K562 (cell line): ENCODE measurements around the gene CAMSAP2. TPM values are rescaled to one million over a fixed set of nuclear protein-coding genes. Genes with fewer than 3 reads are reported as not detected.

Source experiments
- ATAC-seq: fragments of 200-7000 bp; cut with Tn5 transposase; 3 replicates; pipeline ENCODE4 v1.9.1; 2020; ENCODE audit warnings: moderate library complexity
- BruUV-seq: library from RNA; stranded (reverse); fragments of 400-500 nt; replicated peaks from 2 replicates; lab custom pipeline; 2021; lab: Mats Ljungman, UMichigan
- CTCF ChIA-PET: fragments of 300-600 bp; formaldehyde crosslinking; extraction: SDS; loops from one replicate; lab custom pipeline; 2021; ENCODE audit warnings: low intra/inter-chr PET ratio; lab: Yijun Ruan, JAX
- POLR2A ChIA-PET: fragments of 300-600, 350-650 bp; sonication (Branson Sonifier 250); formaldehyde crosslinking; extraction: SDS; loops from one replicate; lab custom pipeline; 2021; ENCODE audit warnings: antibody characterized with exemption, inconsistent platforms; lab: Yijun Ruan, JAX
- DNase-seq, 4 experiments: peaks; one replicate each; pipeline versions ENCODE4 v3.0.0 to v3.0.0-alpha.2; 2011 to 2018; ENCODE audit warnings: low spot score in 3 of 4, mixed read lengths in 3 of 4; ENCODE audit errors: extremely low read depth in 1 of 4
- FAIRE-seq: peaks from 2 replicates; lab custom pipeline; 2011; peaks lifted over from hg19 to GRCh38; lab: Jason Lieb, UNC
- H2AFZ ChIP-seq: 2 replicates; pipeline ENCODE4 v1.6.0; 2011; ENCODE audit warnings: low read depth, low read length, control low read depth, inconsistent platforms
- H3K27ac ChIP-seq: fragments of 200-600 bp; 3 replicates; pipeline ENCODE4 v1.8.0; 2011; ENCODE audit warnings: low read depth, mild to moderate bottlenecking, control low read depth, inconsistent platforms, low read length, moderate library complexity, mixed read lengths; ENCODE audit errors: extremely low read depth
- H3K27me3 ChIP-seq, 2 experiments: fragments of 300-600 bp in 1 of 2; 2 replicates in 1 of 2; 3 replicates in 1 of 2; pipeline versions ENCODE4 v1.6.0 to v1.8.0; 2011; ENCODE audit warnings: inconsistent platforms in 2 of 2, low read length in 2 of 2, mild to moderate bottlenecking in 1 of 2, mixed read lengths in 1 of 2, moderate library complexity in 1 of 2; ENCODE audit not compliant: control insufficient read depth in 2 of 2, insufficient read depth in 2 of 2
- H3K36me3 ChIP-seq: fragments of 300-600 bp; 3 replicates; pipeline ENCODE4 v1.8.0; 2011; ENCODE audit warnings: mild to moderate bottlenecking, low read length, inconsistent platforms; ENCODE audit not compliant: control insufficient read depth, insufficient read depth
- H3K4me1 ChIP-seq, 2 experiments: fragments of 200-600 bp in 1 of 2; replicated peaks in 1 of 2; 2 replicates in 1 of 2; 3 replicates in 1 of 2; pipeline versions ENCODE4 v1.5.1 to v1.8.0; 2011; ENCODE audit warnings: inconsistent platforms in 2 of 2, low read length in 2 of 2, mild to moderate bottlenecking in 1 of 2, mixed read lengths in 1 of 2, moderate library complexity in 1 of 2; ENCODE audit not compliant: control insufficient read depth in 2 of 2, insufficient read depth in 2 of 2
- H3K4me2 ChIP-seq: 2 replicates; pipeline ENCODE4 v1.6.1; 2011; ENCODE audit warnings: low read length, control low read depth, inconsistent platforms, mixed read lengths; ENCODE audit not compliant: insufficient read depth
- H3K4me3 ChIP-seq: fragments of 200-600 bp; sonication (generic), shearing (Covaris generic); 2 replicates; pipeline ENCODE4 v1.5.1; 2016; ENCODE audit warnings: control low read depth, inconsistent platforms
- H3K79me2 ChIP-seq: fragments of 200-600 bp; 3 replicates; pipeline ENCODE4 v1.8.0; 2011; ENCODE audit warnings: low read length, inconsistent platforms; ENCODE audit not compliant: control insufficient read depth, insufficient read depth
- H3K9ac ChIP-seq, 2 experiments: 2 replicates each; pipeline versions ENCODE4 v1.6.0 to v1.6.1; 2011; ENCODE audit warnings: low read depth in 2 of 2, low read length in 2 of 2, control low read depth in 1 of 2, inconsistent platforms in 1 of 2, mild to moderate bottlenecking in 1 of 2, mixed read lengths in 1 of 2; ENCODE audit not compliant: insufficient read depth in 1 of 2
- H3K9me1 ChIP-seq: one replicate; pipeline ENCODE4 v1.6.0; 2011; ENCODE audit warnings: inconsistent platforms, mild to moderate bottlenecking, low read length, moderate library complexity; ENCODE audit not compliant: control insufficient read depth, insufficient read depth
- H3K9me3 ChIP-seq: replicated peaks from 2 replicates; pipeline ENCODE4 v1.5.1; 2011; ENCODE audit warnings: low read depth, low read length, inconsistent platforms; ENCODE audit not compliant: control insufficient read depth, insufficient read depth
- H4K20me1 ChIP-seq: replicated peaks from 2 replicates; pipeline ENCODE4 v1.6.1; 2011; ENCODE audit warnings: low read length, inconsistent platforms, mixed read lengths; ENCODE audit not compliant: control insufficient read depth, insufficient read depth
- CBFA2T3 ChIP-seq: fragments of 450-650 bp; IDR thresholded peaks from 2 replicates; pipeline ENCODE4 v1.6.1; 2017
- CBX3 ChIP-seq, 2 experiments: IDR thresholded peaks; 1 replicate in 1 of 2; 2 replicates in 1 of 2; pipeline ENCODE4 v1.6.1; 2012; ENCODE audit warnings: inconsistent platforms in 2 of 2, low read length in 2 of 2, borderline replicate concordance in 1 of 2, control low read depth in 1 of 2
- FOXA3 ChIP-seq, 2 experiments: fragments of 450-650 bp in 1 of 2; sonication (generic) in 1 of 2; formaldehyde crosslinking; IDR thresholded peaks in 1 of 2; conservative IDR thresholded peaks in 1 of 2; 2 replicates each; pipeline versions ENCODE4 v1.4.0 to v1.8.0; 2020 to 2022; ENCODE audit warnings: mild to moderate bottlenecking in 2 of 2, missing genetic modification reagents in 1 of 2
- PREB ChIP-seq: sonication (generic); formaldehyde crosslinking; IDR thresholded peaks from 2 replicates; pipeline ENCODE4 v1.8.1; 2023; ENCODE audit warnings: mild to moderate bottlenecking, missing genetic modification reagents
- SPI1 ChIP-seq: IDR thresholded peaks from 2 replicates; pipeline ENCODE4 v1.6.1; 2011; ENCODE audit warnings: low read depth, low read length, control low read depth, borderline replicate concordance
- SRSF1 ChIP-seq: fragments of 200-400 bp; formaldehyde crosslinking; IDR thresholded peaks from 2 replicates; pipeline ENCODE4 v1.6.1; 2017; ENCODE audit warnings: mild to moderate bottlenecking, low read depth, low read length, moderate library complexity
- SRSF9 ChIP-seq: fragments of 200-400 bp; formaldehyde crosslinking; IDR thresholded peaks from 2 replicates; pipeline ENCODE4 v1.6.1; 2017; ENCODE audit warnings: low read depth, low read length, borderline replicate concordance
- ZBTB11 ChIP-seq, 3 experiments: fragments of 200-800 bp in 1 of 3; fragments of 250-450 bp in 1 of 3; fragments of 450-650 bp in 1 of 3; sonication (Bioruptor Pico) in 1 of 3; sonication (Bioruptor generic) in 1 of 3; formaldehyde crosslinking in 1 of 3; IDR thresholded peaks; 2 replicates each; pipeline versions ENCODE4 v1.6.1 to v1.8.0; 2016 to 2022; ENCODE audit warnings: mild to moderate bottlenecking in 2 of 3, missing genetic modification characterization in 2 of 3, missing compliant biosample characterization in 1 of 3, moderate library complexity in 1 of 3
- WGBS: fragments of 100-300 bp; shearing (Covaris generic); methylation state at CpG from one replicate; pipeline ENCODE4 v1.1.6; 2016; ENCODE audit warnings: low coverage, mixed read lengths; ENCODE audit not compliant: insufficient coverage; ENCODE audit errors: missing lambda C conversion rate; 5-methylcytosine and 5-hydroxymethylcytosine counted together
- in situ Hi-C: fragments of 300-500 bp; cut with MboI; formaldehyde crosslinking; loops from 4 replicates; pipeline ENCODE4 v1.15.0; 2018; ENCODE audit warnings: inconsistent platforms, mixed read lengths
- intact Hi-C: fragments of 100-400 bp; cut with micrococcal nuclease; formaldehyde crosslinking; loops from 2 replicates; pipeline ENCODE4 v1.14.2; 2022
- polyA plus RNA-seq, 8 experiments: library from polyadenylated mRNA; depleted of rRNA in 4 of 8; stranded (reverse) in 5 of 8; unstranded in 3 of 8; fragments of >200 nt; fragmentation: Nextera tagmentation in 2 of 8; fragmentation: Illumina TruSeq in 1 of 8; extraction: Ambion mirVana in 2 of 8; extraction: Trizol in 1 of 8; gene quantifications; 2 replicates each; pipeline versions ENCODE4 v1.2.1 to v1.2.3, GENCODE V29; 2011 to 2014; ENCODE audit warnings: inconsistent platforms in 1 of 8, missing spikeins in 1 of 8
- total RNA-seq, 7 experiments: library from RNA; depleted of rRNA in 6 of 7; stranded (reverse); fragments of >200 nt in 6 of 7; fragmentation: Illumina TruSeq in 2 of 7; extraction: Trizol in 2 of 7; gene quantifications; 2 replicates each; pipeline versions ENCODE4 v1.2.1 to v1.2.3, GENCODE V29; 2011 to 2021; ENCODE audit warnings: low replicate concordance in 1 of 7

Gene CAMSAP2
- total and polyA plus RNA-seq, 9 of the 15 experiments (the other 6 are each of a cell fraction or from before 2014, with no cell fraction given): 1.4 to 7.5 (median 2.7) TPM

GRCh38 chr1:200869376-200869752 is 130.7 kb downstream of the CAMSAP2 start:
- Histone ChIP-seq H3K4me2 (no peak overlapping the region), H3K9me3 (no peaks in the 10 kb centered on the region), H3K4me3 (no peak overlapping the region), H2AFZ (no peak overlapping the region), H4K20me1 (0 out of 2 replicates have a peak, but pooled peaks cover 7% of the 10 kb centered on the region), H3K27me3 (peaks cover 52 to 64% of the 10 kb centered on the region in 2 experiments), H3K9me1 (no peaks in the 10 kb centered on the region), H3K36me3 (no peaks in the 10 kb centered on the region), H3K4me1 (peaks cover 0 to 14% of the 10 kb centered on the region in 2 experiments; a peak in 1 of 5 replicates), H3K27ac (no peak overlapping the region), H3K9ac (no peak overlapping the region), H3K79me2 (no peaks in the 10 kb centered on the region)
- peak; percentile 54; the same call in 1 of the 2 replicates for TF ChIP-seq SPI1
- no peak for TF ChIP-seq SRSF9
- intact Hi-C loops: no loop called here
- FAIRE-seq (peak; percentile 52), DNase-seq (no peak), ATAC-seq (peak; percentile 34; the same call in 2 of the 3 replicates)
- WGBS: 5% methylated on average over 5 of the region's 5 CpGs
- in situ Hi-C loops: no loop called here
- ChIA-PET CTCF (interaction anchor here (0.7 kb wide), 1 partner anchor 589 kb away, joined by 3 read pairs; no protein-coding TSS in a partner anchor), POLR2A (interaction anchor here (2.1 kb wide), 1 partner anchor 10 kb away, joined by 8 read pairs; no protein-coding TSS in a partner anchor)
- BruUV-seq: no TSS peak

- Histone ChIP-seq H3K27me3 (peaks cover 54 to 69% of the 10 kb centered on the region in 2 experiments), H3K4me3 (no peak overlapping the region), H2AFZ (no peak overlapping the region), H3K9me3 (no peaks in the 10 kb centered on the region), H3K4me1 (peaks cover 0 to 14% of the 10 kb centered on the region in 2 experiments; a peak in 1 of 5 replicates), H4K20me1 (0 out of 2 replicates have a peak, but pooled peaks cover 7% of the 10 kb centered on the region), H3K36me3 (no peaks in the 10 kb centered on the region), H3K79me2 (no peaks in the 10 kb centered on the region), H3K9ac (no peak overlapping the region), H3K27ac (no peak overlapping the region), H3K9me1 (no peaks in the 10 kb centered on the region), H3K4me2 (no peak overlapping the region)
- ChIA-PET CTCF (interaction anchor here (0.7 kb wide), 1 partner anchor 590 kb away, joined by 3 read pairs; no protein-coding TSS in a partner anchor), POLR2A (interaction anchor here (0.6 to 2.1 kb wide), 2 partner anchors 9 to 320 kb away, joined by 3 to 8 read pairs; no protein-coding TSS in a partner anchor)
- in situ Hi-C loops (no loop called here), intact Hi-C loops (no loop called here)
- under 1% methylated on average over 9 of the region's 9 CpGs for WGBS
- no peak for FAIRE-seq
- ATAC-seq: peak; percentile 35
- BruUV-seq: no TSS peak
- DNase-seq: no peak
- TF ChIP-seq CBX3 (IDR thresholded peaks at IDR 0.05; ENCODE audit: borderline replicate concordance in 1 of 2, low read length in 2 of 2) (no peak), PREB (CRISPR knock-in tag) (no peak), FOXA3 (CRISPR knock-in tag; conservative IDR thresholded peaks at IDR 0.05 in 1 of 2, IDR thresholded peaks at IDR 0.05 in 1 of 2) (no peak), SRSF1 (no peak), CBFA2T3 (no peak), ZBTB11 (CRISPR knock-in tag; IDR thresholded peaks at IDR 0.05) (no peak)
These were observed 131.2 kb downstream of the CAMSAP2 start for GRCh38 chr1:200869753-200870391.
